ENCODE results near the gene THADA. TPM values are rescaled to one million over a fixed set of nuclear protein-coding genes. Genes with fewer than 3 reads are reported as not detected.
A peak's percentile ranks its signal among the peaks of the same experiment; 100 is the strongest.

The THADA gene
- total and polyA plus RNA-seq, 8 donors: 9.4 to 25.1 (median 18.2) TPM

DNA sequence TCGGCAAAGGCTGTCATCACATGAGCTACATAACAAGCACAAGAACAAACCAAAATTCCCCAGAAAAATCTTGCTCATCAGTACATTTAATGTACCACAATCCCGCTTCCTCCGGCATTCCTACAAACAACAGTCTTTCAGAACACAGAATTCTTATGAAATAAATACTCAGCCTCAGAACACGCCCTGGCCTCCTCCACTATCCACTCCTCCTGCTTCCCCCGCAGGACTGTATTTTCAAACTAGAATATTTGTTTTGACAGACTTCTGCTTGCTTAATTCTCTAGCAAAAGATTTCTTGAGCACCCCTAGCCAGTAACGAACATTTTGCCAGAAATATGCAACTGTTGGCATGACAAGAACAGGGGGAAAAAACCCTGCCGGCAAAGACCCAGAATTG, 131.2 kb downstream of the THADA start:
- no peak for ATAC-seq
- H3K9me3 ChIP-seq: no peaks in the 10 kb centered on the region
- no peak for FAIRE-seq
- no peak overlapping the region for H3K27ac ChIP-seq
- H3K4me1 ChIP-seq: peaks cover 16 to 24% (median 21%) of the 10 kb centered on the region in 3 donors
- no peak for DNase-seq
- no peaks in the 10 kb centered on the region for H3K27me3 ChIP-seq
- WGBS, 2 donors: 85 to 87% methylated on average over 7 of the region's 7 CpGs
- intact Hi-C loops (cut with DNase I): no loop called here
- no peaks in the 10 kb centered on the region for H3K36me3 ChIP-seq
- H3K4me3 ChIP-seq: no peak overlapping the region
- TF ChIP-seq, protein P1, sequence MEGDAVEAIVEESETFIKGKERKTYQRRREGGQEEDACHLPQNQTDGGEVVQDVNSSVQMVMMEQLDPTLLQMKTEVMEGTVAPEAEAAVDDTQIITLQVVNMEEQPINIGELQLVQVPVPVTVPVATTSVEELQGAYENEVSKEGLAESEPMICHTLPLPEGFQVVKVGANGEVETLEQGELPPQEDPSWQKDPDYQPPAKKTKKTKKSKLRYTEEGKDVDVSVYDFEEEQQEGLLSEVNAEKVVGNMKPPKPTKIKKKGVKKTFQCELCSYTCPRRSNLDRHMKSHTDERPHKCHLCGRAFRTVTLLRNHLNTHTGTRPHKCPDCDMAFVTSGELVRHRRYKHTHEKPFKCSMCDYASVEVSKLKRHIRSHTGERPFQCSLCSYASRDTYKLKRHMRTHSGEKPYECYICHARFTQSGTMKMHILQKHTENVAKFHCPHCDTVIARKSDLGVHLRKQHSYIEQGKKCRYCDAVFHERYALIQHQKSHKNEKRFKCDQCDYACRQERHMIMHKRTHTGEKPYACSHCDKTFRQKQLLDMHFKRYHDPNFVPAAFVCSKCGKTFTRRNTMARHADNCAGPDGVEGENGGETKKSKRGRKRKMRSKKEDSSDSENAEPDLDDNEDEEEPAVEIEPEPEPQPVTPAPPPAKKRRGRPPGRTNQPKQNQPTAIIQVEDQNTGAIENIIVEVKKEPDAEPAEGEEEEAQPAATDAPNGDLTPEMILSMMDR (IDR thresholded peaks at IDR 0.05): no peak

DNA sequence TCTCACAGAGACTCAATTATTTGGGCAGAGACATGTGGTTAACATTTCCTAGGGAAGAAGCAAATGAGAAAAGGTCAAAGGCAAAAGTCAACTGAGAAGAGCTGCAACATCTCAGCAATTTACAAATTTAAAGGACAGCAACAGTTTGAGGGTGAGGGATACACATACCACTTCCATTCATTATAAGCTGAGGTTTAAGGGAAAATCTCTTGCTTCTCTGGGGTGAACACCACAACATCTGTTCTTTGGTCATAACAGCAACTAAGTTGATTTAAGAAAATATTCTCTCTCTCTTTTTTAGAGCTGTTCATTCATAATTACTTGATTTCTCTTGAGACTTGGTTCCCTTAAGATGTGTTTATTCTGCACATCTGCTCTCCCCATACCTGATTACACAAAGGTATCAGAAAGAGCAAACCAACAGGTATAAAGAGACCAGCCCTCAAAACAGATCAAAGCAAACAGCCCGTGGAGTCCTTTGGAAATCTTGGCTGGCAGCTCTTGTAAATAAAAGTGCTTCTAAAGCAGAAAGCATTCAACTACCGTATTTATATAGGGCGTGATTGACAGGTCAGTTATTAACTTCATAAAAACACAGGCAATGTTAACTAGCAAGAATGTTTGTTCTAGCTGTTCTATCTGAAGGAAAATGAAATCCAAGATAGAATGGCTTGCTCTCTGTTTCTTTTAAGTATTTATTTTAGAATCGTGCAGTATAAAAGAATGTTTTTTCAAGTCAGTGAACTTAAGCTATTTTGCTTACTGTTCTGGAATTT, 132.8 kb downstream of the THADA start:
- Histone ChIP-seq H3K27me3 (no peaks in the 10 kb centered on the region), H3K4me1 (peaks cover 16 to 29% (median 17%) of the 10 kb centered on the region in 3 donors), H3K4me3 (no peak overlapping the region), H3K36me3 (no peaks in the 10 kb centered on the region), H3K9me3 (no peaks in the 10 kb centered on the region), H3K27ac (peak overlapping the region in 2 of 4 donors; percentile 3 to 40)
- DNase-seq (peak in 2 of 6 donors; percentile 20 to 42), ATAC-seq (peak; percentile 74 to 94 (median 83)), FAIRE-seq (peak; percentile 81)
- TF ChIP-seq, protein P1 (IDR thresholded peaks at IDR 0.05): no peak
- WGBS, 2 donors: 8 to 12% methylated on average over 4 of the region's 4 CpGs
- intact Hi-C loops (cut with DNase I): no loop called here

DNA sequence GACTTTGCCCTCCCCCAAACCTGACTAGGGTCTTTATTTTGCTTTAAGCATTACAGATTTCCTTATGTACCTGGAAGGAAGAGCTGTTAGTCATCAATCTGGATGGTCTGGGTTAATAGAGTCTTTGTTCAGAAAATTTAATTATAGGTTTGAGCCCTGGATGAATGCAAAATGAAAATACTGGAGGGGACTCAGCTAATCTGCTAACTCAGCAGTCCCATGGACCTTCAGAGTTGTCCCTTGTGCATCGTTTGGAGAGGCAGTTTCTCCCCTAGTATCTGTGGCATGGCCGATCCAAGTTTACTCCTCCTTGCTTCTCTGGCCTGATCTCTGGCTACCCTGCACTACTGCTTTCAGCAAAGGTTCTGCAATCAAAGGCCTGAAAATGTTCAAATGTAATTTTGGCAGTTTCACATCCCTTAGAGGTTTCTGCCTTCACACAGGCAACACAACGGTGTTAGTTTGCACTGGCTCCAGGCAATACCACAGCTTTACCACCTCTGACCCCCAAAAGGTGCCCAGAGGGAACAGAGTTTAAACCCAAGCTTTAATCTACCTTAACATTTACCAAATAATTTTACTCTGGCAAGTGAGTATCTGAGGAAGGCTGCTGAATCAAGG, 134.3 kb downstream of the THADA start:
- DNase-seq: no peak
- Histone ChIP-seq H3K36me3 (no peaks in the 10 kb centered on the region), H3K4me3 (no peak overlapping the region), H3K27ac (no peak overlapping the region), H3K4me1 (peaks cover 16 to 31% (median 19%) of the 10 kb centered on the region in 3 donors), H3K27me3 (no peaks in the 10 kb centered on the region), H3K9me3 (no peaks in the 10 kb centered on the region)
- TF ChIP-seq, protein P1 (IDR thresholded peaks at IDR 0.05): no peak
- no peak for FAIRE-seq
- ATAC-seq: no peak
- intact Hi-C loops (cut with DNase I): no loop called here
- WGBS, 2 donors: 86 to 89% methylated on average over 3 of the region's 3 CpGs

DNA sequence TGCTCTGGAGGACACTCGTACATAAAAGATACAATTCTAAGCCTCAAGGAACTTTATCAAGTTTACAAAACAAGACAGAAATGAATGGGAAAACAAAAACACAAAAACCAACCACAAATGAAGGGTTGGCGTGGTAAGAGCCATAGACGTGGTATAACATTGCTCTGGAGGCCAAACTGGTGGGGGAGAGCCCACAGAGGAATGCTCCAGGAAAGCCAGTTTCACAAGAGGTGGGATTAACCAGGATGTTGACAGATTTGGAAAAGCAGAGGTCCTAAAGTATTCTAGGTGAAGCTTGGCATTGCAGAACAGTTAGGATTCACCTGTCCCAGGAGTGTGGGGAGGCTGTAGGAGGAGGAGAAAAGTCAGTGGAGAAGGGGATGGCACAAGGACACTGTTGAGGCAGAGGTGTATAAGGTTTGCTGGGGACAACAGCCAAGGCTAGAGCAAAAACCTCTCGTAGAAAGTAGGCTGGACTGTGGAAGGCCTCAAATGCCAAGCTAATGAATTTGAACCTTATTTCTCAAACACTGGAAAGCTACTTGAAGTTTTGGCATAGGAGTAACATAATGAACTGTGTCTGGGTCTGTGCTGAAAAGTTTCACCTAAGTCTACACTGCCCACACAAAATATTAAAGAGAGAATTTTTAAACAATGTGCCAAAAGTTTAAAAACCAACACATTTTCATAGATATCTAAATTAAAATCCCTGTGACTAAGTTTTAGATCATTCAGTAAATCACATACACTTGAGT, 135.1 kb downstream of the THADA start:
- TF ChIP-seq, protein P1 (IDR thresholded peaks at IDR 0.05): no peak
- ATAC-seq: no peak
- Histone ChIP-seq H3K36me3 (no peaks in the 10 kb centered on the region), H3K9me3 (no peaks in the 10 kb centered on the region), H3K27me3 (no peaks in the 10 kb centered on the region), H3K4me3 (no peak overlapping the region), H3K4me1 (peaks cover 16 to 39% (median 22%) of the 10 kb centered on the region in 3 donors), H3K27ac (peak overlapping the region in 1 of 4 donors; percentile 4)
- no peak for DNase-seq
- FAIRE-seq: no peak
- intact Hi-C loops (cut with DNase I): no loop called here
- 87 to 92% methylated on average over 4 of the region's 4 CpGs for WGBS, 2 donors

All from pancreas (tissue), 10 donors.